HEK293 (cell line): ENCODE data around the gene BLM.
A peak's percentile ranks its signal among the peaks of the same experiment; 100 is the strongest.

Source experiments
- BCL11B ChIP-seq: fragments of 450-650 bp; formaldehyde crosslinking; IDR thresholded peaks from 2 replicates; pipeline ENCODE4 v1.5.1; 2016; ENCODE audit warnings: low read depth, missing biosample characterization, missing genetic modification characterization
- ELK4 ChIP-seq: IDR thresholded peaks from 2 replicates; pipeline ENCODE4 v1.6.1; 2011; ENCODE audit warnings: mild to moderate bottlenecking, low read depth, low read length, borderline replicate concordance
- GLIS1 ChIP-seq: fragments of 450-650 bp; formaldehyde crosslinking; IDR thresholded peaks from 2 replicates; pipeline ENCODE4 v1.5.1; 2016; ENCODE audit warnings: missing biosample characterization, missing genetic modification characterization
- GLIS2 ChIP-seq: fragments of 450-650 bp; formaldehyde crosslinking; IDR thresholded peaks from 2 replicates; pipeline ENCODE4 v1.5.1; 2016; ENCODE audit warnings: missing biosample characterization, missing genetic modification characterization
- HIC1 ChIP-seq: fragments of 450-650 bp; formaldehyde crosslinking; IDR thresholded peaks from 2 replicates; pipeline ENCODE4 v1.5.1; 2016; ENCODE audit warnings: missing biosample characterization, missing genetic modification characterization
- MZF1 ChIP-seq: fragments of 450-650 bp; formaldehyde crosslinking; IDR thresholded peaks from 2 replicates; pipeline ENCODE4 v1.5.1; 2017; ENCODE audit warnings: missing biosample characterization, missing genetic modification characterization, borderline replicate concordance
- SCRT2 ChIP-seq: fragments of 450-650 bp; formaldehyde crosslinking; IDR thresholded peaks from 2 replicates; pipeline ENCODE4 v1.5.1; 2016; ENCODE audit warnings: missing biosample characterization, missing genetic modification characterization
- SP7 ChIP-seq: fragments of 450-650 bp; formaldehyde crosslinking; IDR thresholded peaks from 2 replicates; pipeline ENCODE4 v1.5.1; 2016; ENCODE audit warnings: missing biosample characterization, missing genetic modification characterization
- ZBTB17 ChIP-seq: fragments of 450-650 bp; formaldehyde crosslinking; IDR thresholded peaks from 2 replicates; pipeline ENCODE4 v1.5.1; 2016; ENCODE audit warnings: missing biosample characterization, missing genetic modification characterization
- ZBTB21 ChIP-seq: fragments of 450-650 bp; formaldehyde crosslinking; IDR thresholded peaks from 2 replicates; pipeline ENCODE4 v1.5.1; 2017; ENCODE audit warnings: missing biosample characterization, missing genetic modification characterization
- ZEB2 ChIP-seq: fragments of 450-650 bp; formaldehyde crosslinking; IDR thresholded peaks from 2 replicates; pipeline ENCODE4 v1.5.1; 2016; ENCODE audit warnings: missing biosample characterization, missing genetic modification characterization
- ZFHX2 ChIP-seq: fragments of 450-650 bp; formaldehyde crosslinking; conservative IDR thresholded peaks from 2 replicates; pipeline ENCODE4 v1.5.1; 2016; ENCODE audit warnings: missing biosample characterization, missing genetic modification characterization
- ZIC2 ChIP-seq: fragments of 450-650 bp; formaldehyde crosslinking; IDR thresholded peaks from 2 replicates; pipeline ENCODE4 v1.5.1; 2016; ENCODE audit warnings: missing biosample characterization, missing genetic modification characterization
- ZNF133 ChIP-seq: fragments of 450-650 bp; formaldehyde crosslinking; IDR thresholded peaks from 2 replicates; pipeline ENCODE4 v1.5.1; 2016; ENCODE audit warnings: missing biosample characterization, missing genetic modification characterization
- ZNF138 ChIP-seq: fragments of 450-650 bp; formaldehyde crosslinking; IDR thresholded peaks from 2 replicates; pipeline ENCODE4 v1.5.1; 2016; ENCODE audit warnings: missing biosample characterization, missing genetic modification characterization, borderline replicate concordance
- ZNF169 ChIP-seq: fragments of 450-650 bp; formaldehyde crosslinking; IDR thresholded peaks from 2 replicates; pipeline ENCODE4 v1.5.1; 2016; ENCODE audit warnings: missing biosample characterization, missing genetic modification characterization
- ZNF223 ChIP-seq: fragments of 450-650 bp; formaldehyde crosslinking; IDR thresholded peaks from 2 replicates; pipeline ENCODE4 v1.5.1; 2016; ENCODE audit warnings: missing biosample characterization, missing genetic modification characterization
- ZNF335 ChIP-seq: fragments of 450-650 bp; formaldehyde crosslinking; conservative IDR thresholded peaks from 2 replicates; pipeline ENCODE4 v1.5.1; 2016; ENCODE audit warnings: missing biosample characterization, missing genetic modification characterization
- ZNF362 ChIP-seq: fragments of 450-650 bp; formaldehyde crosslinking; IDR thresholded peaks from 2 replicates; pipeline ENCODE4 v1.5.1; 2016; ENCODE audit warnings: missing biosample characterization, missing genetic modification characterization
- ZNF548 ChIP-seq: fragments of 450-650 bp; formaldehyde crosslinking; IDR thresholded peaks from 2 replicates; pipeline ENCODE4 v1.5.1; 2016; ENCODE audit warnings: missing biosample characterization, missing genetic modification characterization
- ZNF600 ChIP-seq: fragments of 450-650 bp; formaldehyde crosslinking; IDR thresholded peaks from 2 replicates; pipeline ENCODE4 v1.5.1; 2016; ENCODE audit warnings: missing biosample characterization, missing genetic modification characterization
- ZNF629 ChIP-seq: fragments of 450-650 bp; formaldehyde crosslinking; IDR thresholded peaks from 2 replicates; pipeline ENCODE4 v1.5.1; 2017; ENCODE audit warnings: missing biosample characterization, missing genetic modification characterization
- ZNF639 ChIP-seq: fragments of 450-650 bp; formaldehyde crosslinking; IDR thresholded peaks from 2 replicates; pipeline ENCODE4 v1.5.1; 2016; ENCODE audit warnings: missing biosample characterization, missing genetic modification characterization
- ZNF692 ChIP-seq: fragments of 450-650 bp; formaldehyde crosslinking; IDR thresholded peaks from 2 replicates; pipeline ENCODE4 v1.5.1; 2016; ENCODE audit warnings: missing biosample characterization, missing genetic modification characterization
- ZNF792 ChIP-seq: fragments of 450-650 bp; formaldehyde crosslinking; IDR thresholded peaks from 2 replicates; pipeline ENCODE4 v1.5.1; 2016; ENCODE audit warnings: missing biosample characterization, missing genetic modification characterization
- ZSCAN16 ChIP-seq: fragments of 450-650 bp; formaldehyde crosslinking; IDR thresholded peaks from 2 replicates; pipeline ENCODE4 v1.5.1; 2016; ENCODE audit warnings: missing biosample characterization, missing genetic modification characterization
- ZXDB ChIP-seq: fragments of 450-650 bp; formaldehyde crosslinking; IDR thresholded peaks from 2 replicates; pipeline ENCODE4 v1.5.1; 2016; ENCODE audit warnings: missing biosample characterization, missing genetic modification characterization

BLM gene

GRCh38 chr15:90845201-90845949 is 128.2 kb downstream of the BLM start (continued):
- TF ChIP-seq HIC1 (tag by site-specific recombination) (0 out of 2 replicates have a peak, but pooled peaks have one; percentile 2), ZNF223 (tag by site-specific recombination) (no peak), ZXDB (tag by site-specific recombination) (no peak), MZF1 (no peak), ZNF362 (peak; percentile 11), ZEB2 (peak; percentile 45; the same call in 1 of the 2 replicates), ZNF138 (tag by site-specific recombination) (no peak), ZNF600 (tag by site-specific recombination) (peak; percentile 84), ZNF169 (tag by site-specific recombination) (no peak), ZNF792 (tag by site-specific recombination) (no peak), ZBTB17 (tag by site-specific recombination) (peak; percentile 2; the same call in 1 of the 2 replicates), ZNF335 (tag by site-specific recombination) (peak; percentile 91), ZNF133 (tag by site-specific recombination) (no peak), ZNF629 (tag by site-specific recombination) (peak; percentile 71), BCL11B (no peak), GLIS1 (peak; percentile 96), ZNF692 (tag by site-specific recombination) (peak; percentile 45; the same call in 1 of the 2 replicates), ZBTB21 (tag by site-specific recombination) (peak; percentile 34; the same call in 1 of the 2 replicates), ZNF639 (tag by site-specific recombination) (0 out of 2 replicates have a peak, but pooled peaks have one; percentile 32), ZNF548 (tag by site-specific recombination) (no peak), GLIS2 (peak; percentile 64), ZIC2 (peak; percentile 65), ZSCAN16 (tag by site-specific recombination) (peak; percentile 86; the same call in 1 of the 2 replicates), ELK4 (no peak), SP7 (tag by site-specific recombination) (peak; percentile 66), SCRT2 (tag by site-specific recombination) (0 out of 2 replicates have a peak, but pooled peaks have one; percentile 26), ZFHX2 (0 out of 2 replicates have a peak, but pooled peaks have one; percentile 37)
